H1 (cell line): ENCODE measurements around the gene RNF2. TPM values are rescaled to one million over a fixed set of nuclear protein-coding genes. Genes with fewer than 3 reads are reported as not detected.

ENCODE experiments used
- BRCA1 ChIP-seq: IDR thresholded peaks from 2 replicates; pipeline ENCODE4 v1.6.1; 2012; ENCODE audit warnings: low read depth, low read length, improper control_type of control experiment
- SP2 ChIP-seq: IDR thresholded peaks from 2 replicates; pipeline ENCODE4 v1.6.1; 2012; ENCODE audit warnings: mild to moderate bottlenecking, low read length, inconsistent platforms
- TAF1 ChIP-seq: IDR thresholded peaks from 2 replicates; pipeline ENCODE4 v1.6.1; 2011; ENCODE audit warnings: mild to moderate bottlenecking, low read depth, low read length
- polyA plus RNA-seq, 7 experiments: library from polyadenylated mRNA; depleted of rRNA in 3 of 7; stranded (reverse) in 5 of 7; unstranded in 2 of 7; fragments of >200 nt in 5 of 7; fragments of 200-250 nt in 2 of 7; gene quantifications; 1 replicate in 5 of 7; 2 replicates in 1 of 7; 4 replicates in 1 of 7; pipeline versions ENCODE4 v1.2.1 to v1.2.3, GENCODE V29; 2011 to 2013; ENCODE audit warnings: missing spikeins in 2 of 7, mixed read lengths in 2 of 7
- total RNA-seq: library from RNA; stranded (reverse); fragmentation: NEBNext Ultra II Directional; extraction: Animal tissue kit (Norgen Biotek cat#: 25700); gene quantifications from 2 replicates; pipeline ENCODE4 v1.2.1, GENCODE V29; 2021
- TF ChIP-seq, protein P1 (sequence below): fragments of 300-600 bp; sonication (generic); IDR thresholded peaks from 2 replicates; pipeline ENCODE4 v1.7.1; 2012; ENCODE audit warnings: low read length, moderate library complexity, mild to moderate bottlenecking, inconsistent platforms; ENCODE audit not compliant: insufficient replicate concordance

The RNF2 gene
- total and polyA plus RNA-seq, 2 of the 8 experiments (the other 6 are each of a cell fraction or from before 2014, with no cell fraction given) = 28.9 to 58.9 TPM

DNA sequence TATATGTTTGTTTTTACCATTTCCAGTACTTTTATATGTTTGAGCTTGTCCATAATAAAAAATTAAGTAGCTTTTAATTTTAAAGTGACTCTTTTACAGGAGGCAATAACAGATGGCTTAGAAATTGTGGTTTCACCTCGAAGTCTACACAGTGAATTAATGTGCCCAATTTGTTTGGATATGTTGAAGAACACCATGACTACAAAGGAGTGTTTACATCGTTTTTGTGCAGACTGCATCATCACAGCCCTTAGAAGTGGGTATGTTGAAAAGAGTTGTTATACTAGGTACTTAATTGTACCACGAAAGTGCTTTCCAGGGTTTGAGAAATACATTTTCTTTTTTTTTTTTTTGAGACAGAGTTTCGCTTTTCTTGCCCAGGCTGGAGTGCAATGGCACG, 46.1 kb downstream of the RNF2 start (continued):
- no peak for TF ChIP-seq BRCA1
- TF ChIP-seq, protein P1, sequence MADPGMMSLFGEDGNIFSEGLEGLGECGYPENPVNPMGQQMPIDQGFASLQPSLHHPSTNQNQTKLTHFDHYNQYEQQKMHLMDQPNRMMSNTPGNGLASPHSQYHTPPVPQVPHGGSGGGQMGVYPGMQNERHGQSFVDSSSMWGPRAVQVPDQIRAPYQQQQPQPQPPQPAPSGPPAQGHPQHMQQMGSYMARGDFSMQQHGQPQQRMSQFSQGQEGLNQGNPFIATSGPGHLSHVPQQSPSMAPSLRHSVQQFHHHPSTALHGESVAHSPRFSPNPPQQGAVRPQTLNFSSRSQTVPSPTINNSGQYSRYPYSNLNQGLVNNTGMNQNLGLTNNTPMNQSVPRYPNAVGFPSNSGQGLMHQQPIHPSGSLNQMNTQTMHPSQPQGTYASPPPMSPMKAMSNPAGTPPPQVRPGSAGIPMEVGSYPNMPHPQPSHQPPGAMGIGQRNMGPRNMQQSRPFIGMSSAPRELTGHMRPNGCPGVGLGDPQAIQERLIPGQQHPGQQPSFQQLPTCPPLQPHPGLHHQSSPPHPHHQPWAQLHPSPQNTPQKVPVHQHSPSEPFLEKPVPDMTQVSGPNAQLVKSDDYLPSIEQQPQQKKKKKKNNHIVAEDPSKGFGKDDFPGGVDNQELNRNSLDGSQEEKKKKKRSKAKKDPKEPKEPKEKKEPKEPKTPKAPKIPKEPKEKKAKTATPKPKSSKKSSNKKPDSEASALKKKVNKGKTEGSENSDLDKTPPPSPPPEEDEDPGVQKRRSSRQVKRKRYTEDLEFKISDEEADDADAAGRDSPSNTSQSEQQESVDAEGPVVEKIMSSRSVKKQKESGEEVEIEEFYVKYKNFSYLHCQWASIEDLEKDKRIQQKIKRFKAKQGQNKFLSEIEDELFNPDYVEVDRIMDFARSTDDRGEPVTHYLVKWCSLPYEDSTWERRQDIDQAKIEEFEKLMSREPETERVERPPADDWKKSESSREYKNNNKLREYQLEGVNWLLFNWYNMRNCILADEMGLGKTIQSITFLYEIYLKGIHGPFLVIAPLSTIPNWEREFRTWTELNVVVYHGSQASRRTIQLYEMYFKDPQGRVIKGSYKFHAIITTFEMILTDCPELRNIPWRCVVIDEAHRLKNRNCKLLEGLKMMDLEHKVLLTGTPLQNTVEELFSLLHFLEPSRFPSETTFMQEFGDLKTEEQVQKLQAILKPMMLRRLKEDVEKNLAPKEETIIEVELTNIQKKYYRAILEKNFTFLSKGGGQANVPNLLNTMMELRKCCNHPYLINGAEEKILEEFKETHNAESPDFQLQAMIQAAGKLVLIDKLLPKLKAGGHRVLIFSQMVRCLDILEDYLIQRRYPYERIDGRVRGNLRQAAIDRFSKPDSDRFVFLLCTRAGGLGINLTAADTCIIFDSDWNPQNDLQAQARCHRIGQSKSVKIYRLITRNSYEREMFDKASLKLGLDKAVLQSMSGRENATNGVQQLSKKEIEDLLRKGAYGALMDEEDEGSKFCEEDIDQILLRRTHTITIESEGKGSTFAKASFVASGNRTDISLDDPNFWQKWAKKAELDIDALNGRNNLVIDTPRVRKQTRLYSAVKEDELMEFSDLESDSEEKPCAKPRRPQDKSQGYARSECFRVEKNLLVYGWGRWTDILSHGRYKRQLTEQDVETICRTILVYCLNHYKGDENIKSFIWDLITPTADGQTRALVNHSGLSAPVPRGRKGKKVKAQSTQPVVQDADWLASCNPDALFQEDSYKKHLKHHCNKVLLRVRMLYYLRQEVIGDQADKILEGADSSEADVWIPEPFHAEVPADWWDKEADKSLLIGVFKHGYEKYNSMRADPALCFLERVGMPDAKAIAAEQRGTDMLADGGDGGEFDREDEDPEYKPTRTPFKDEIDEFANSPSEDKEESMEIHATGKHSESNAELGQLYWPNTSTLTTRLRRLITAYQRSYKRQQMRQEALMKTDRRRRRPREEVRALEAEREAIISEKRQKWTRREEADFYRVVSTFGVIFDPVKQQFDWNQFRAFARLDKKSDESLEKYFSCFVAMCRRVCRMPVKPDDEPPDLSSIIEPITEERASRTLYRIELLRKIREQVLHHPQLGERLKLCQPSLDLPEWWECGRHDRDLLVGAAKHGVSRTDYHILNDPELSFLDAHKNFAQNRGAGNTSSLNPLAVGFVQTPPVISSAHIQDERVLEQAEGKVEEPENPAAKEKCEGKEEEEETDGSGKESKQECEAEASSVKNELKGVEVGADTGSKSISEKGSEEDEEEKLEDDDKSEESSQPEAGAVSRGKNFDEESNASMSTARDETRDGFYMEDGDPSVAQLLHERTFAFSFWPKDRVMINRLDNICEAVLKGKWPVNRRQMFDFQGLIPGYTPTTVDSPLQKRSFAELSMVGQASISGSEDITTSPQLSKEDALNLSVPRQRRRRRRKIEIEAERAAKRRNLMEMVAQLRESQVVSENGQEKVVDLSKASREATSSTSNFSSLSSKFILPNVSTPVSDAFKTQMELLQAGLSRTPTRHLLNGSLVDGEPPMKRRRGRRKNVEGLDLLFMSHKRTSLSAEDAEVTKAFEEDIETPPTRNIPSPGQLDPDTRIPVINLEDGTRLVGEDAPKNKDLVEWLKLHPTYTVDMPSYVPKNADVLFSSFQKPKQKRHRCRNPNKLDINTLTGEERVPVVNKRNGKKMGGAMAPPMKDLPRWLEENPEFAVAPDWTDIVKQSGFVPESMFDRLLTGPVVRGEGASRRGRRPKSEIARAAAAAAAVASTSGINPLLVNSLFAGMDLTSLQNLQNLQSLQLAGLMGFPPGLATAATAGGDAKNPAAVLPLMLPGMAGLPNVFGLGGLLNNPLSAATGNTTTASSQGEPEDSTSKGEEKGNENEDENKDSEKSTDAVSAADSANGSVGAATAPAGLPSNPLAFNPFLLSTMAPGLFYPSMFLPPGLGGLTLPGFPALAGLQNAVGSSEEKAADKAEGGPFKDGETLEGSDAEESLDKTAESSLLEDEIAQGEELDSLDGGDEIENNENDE = no peak
- TF ChIP-seq TAF1 = no peak
- no peak for TF ChIP-seq SP2
- TF ChIP-seq, all 59 proteins: peak for 0
